ENCODE data around the gene FBXL17.

- no peak for TF ChIP-seq CTCF (IDR thresholded peaks at IDR 0.05; ENCODE audit: insufficient read depth, low read length, poor library complexity, severe bottlenecking)
- no peak for TF ChIP-seq EZH2phosphoT487 (conservative IDR thresholded peaks at IDR 0.05; ENCODE audit: low read length)
Measured at GRCh38 chr5:107815109-107815508, 566.8 kb downstream of the FBXL17 start.

Data from SU-DHL-6 (cell line).